OCI-LY1 (cell line): ENCODE results near the gene ABCB8.

Experiments used
- H2AFZ ChIP-seq: fragments of 200-600 bp; sonication (generic), shearing (Covaris generic); 2 replicates; pipeline ENCODE4 v1.6.0; 2014; ENCODE audit warnings: antibody characterized with exemption, mild to moderate bottlenecking, low read length
- H3F3A ChIP-seq: fragments of 200-600 bp; sonication (generic), shearing (Covaris generic); 2 replicates; pipeline ENCODE4 v1.6.0; 2014; ENCODE audit warnings: mild to moderate bottlenecking, antibody characterized with exemption, low read length, moderate library complexity; ENCODE audit not compliant: insufficient read depth
- H3K27ac ChIP-seq: fragments of 200-600 bp; sonication (generic); 2 replicates; pipeline ENCODE4 v1.5.1; 2014; ENCODE audit warnings: low read length, mixed run types, mild to moderate bottlenecking, low read depth; ENCODE audit not compliant: poor library complexity, severe bottlenecking
- H3K27me3 ChIP-seq: fragments of 200-600 bp; sonication (generic); 2 replicates; pipeline ENCODE4 v1.6.0; 2014; ENCODE audit warnings: antibody characterized with exemption, mild to moderate bottlenecking, low read length, moderate library complexity; ENCODE audit not compliant: insufficient read depth
- H3K36me3 ChIP-seq: fragments of 200-600 bp; sonication (generic); 2 replicates; pipeline ENCODE4 v1.6.1; 2014; ENCODE audit warnings: mild to moderate bottlenecking, antibody characterized with exemption, low read length, moderate library complexity, mixed read lengths; ENCODE audit not compliant: insufficient read depth
- H3K4me1 ChIP-seq: fragments of 200-600 bp; sonication (generic); 2 replicates; pipeline ENCODE4 v1.5.1; 2014; ENCODE audit warnings: mild to moderate bottlenecking, low read length, moderate library complexity; ENCODE audit not compliant: insufficient read depth, severe bottlenecking
- H3K4me2 ChIP-seq: fragments of 200-600 bp; sonication (generic), shearing (Covaris generic); 2 replicates; pipeline ENCODE4 v1.6.1; 2014; ENCODE audit warnings: low read length
- H3K4me3 ChIP-seq: fragments of 200-600 bp; sonication (generic); 2 replicates; pipeline ENCODE4 v1.5.1; 2014; ENCODE audit warnings: low read length, low read depth, mild to moderate bottlenecking, mixed read lengths; ENCODE audit not compliant: poor library complexity, severe bottlenecking
- H3K79me2 ChIP-seq: fragments of 200-600 bp; shearing (Covaris generic); 2 replicates; pipeline ENCODE4 v1.6.1; 2016; ENCODE audit warnings: mixed run types, low read length, mixed read lengths; ENCODE audit not compliant: insufficient read depth
- H3K9ac ChIP-seq: fragments of 200-600 bp; sonication (generic), shearing (Covaris generic); 2 replicates; pipeline ENCODE4 v1.6.1; 2014; ENCODE audit warnings: mild to moderate bottlenecking, low read length, mixed read lengths
- H3K9me2 ChIP-seq: fragments of 200-600 bp; sonication (generic), shearing (Covaris generic); 2 replicates; pipeline ENCODE4 v1.6.1; 2014; ENCODE audit warnings: low read depth, mild to moderate bottlenecking, low read length, mixed read lengths
- H3K9me3 ChIP-seq: fragments of 200-600 bp; shearing (Covaris generic); 2 replicates; pipeline ENCODE4 v1.6.1; 2014; ENCODE audit warnings: low read length, mixed read lengths
- H4K20me1 ChIP-seq: fragments of 200-600 bp; sonication (generic), shearing (Covaris generic); 2 replicates; pipeline ENCODE4 v1.6.0; 2016; ENCODE audit warnings: mild to moderate bottlenecking, low read length; ENCODE audit not compliant: insufficient read depth
- CTCF ChIP-seq: fragments of 200-600 bp; sonication (generic), shearing (Covaris generic); IDR thresholded peaks from 2 replicates; pipeline ENCODE4 v1.5.1; 2017; ENCODE audit warnings: mild to moderate bottlenecking, antibody characterized with exemption, low read length, moderate library complexity, mixed read lengths
- EZH2 ChIP-seq: fragments of 200-600 bp; sonication (generic), shearing (Covaris generic); IDR thresholded peaks from 2 replicates; pipeline ENCODE4 v1.8.0; 2017; ENCODE audit warnings: borderline replicate concordance, mixed run types, mild to moderate bottlenecking, antibody characterized with exemption, low read length, moderate library complexity, mixed read lengths

ABCB8 gene

GRCh38 chr7:150992833-150993302, 35.4 kb upstream of the ABCB8 start:
- no peak overlapping the region for H3K27ac ChIP-seq
- H3K79me2 ChIP-seq, result no peaks in the 10 kb centered on the region
- H3K4me2 ChIP-seq, result no peak overlapping the region
- no peak overlapping the region for H2AFZ ChIP-seq
- H3K27me3 ChIP-seq, result peaks cover 21% of the 10 kb centered on the region; the same call in 1 of the 2 replicates
- H3K9me3 ChIP-seq, result peaks cover 4% of the 10 kb centered on the region; the same call in 1 of the 2 replicates
- H4K20me1 ChIP-seq, result no peaks in the 10 kb centered on the region
- TF ChIP-seq EZH2 (no peak), CTCF (no peak)
- H3K4me1 ChIP-seq, result peaks cover 5% of the 10 kb centered on the region
- H3F3A ChIP-seq, result no peaks in the 10 kb centered on the region
- H3K9me2 ChIP-seq, result no peaks in the 10 kb centered on the region
- no peaks in the 10 kb centered on the region; the same call in 1 of the 2 replicates for H3K36me3 ChIP-seq
- no peak overlapping the region for H3K9ac ChIP-seq
- no peak overlapping the region for H3K4me3 ChIP-seq

- TF ChIP-seq EZH2 (no peak), CTCF (no peak)
- Histone ChIP-seq H3K27ac (no peak overlapping the region), H3F3A (no peaks in the 10 kb centered on the region), H3K36me3 (no peaks in the 10 kb centered on the region; the same call in 1 of the 2 replicates), H2AFZ (no peak overlapping the region), H3K79me2 (no peaks in the 10 kb centered on the region), H3K4me1 (peaks cover 5% of the 10 kb centered on the region), H3K9me2 (no peaks in the 10 kb centered on the region), H3K9me3 (peaks cover 4% of the 10 kb centered on the region; the same call in 1 of the 2 replicates), H4K20me1 (no peaks in the 10 kb centered on the region), H3K27me3 (peaks cover 21% of the 10 kb centered on the region; the same call in 1 of the 2 replicates), H3K9ac (no peak overlapping the region), H3K4me3 (no peak overlapping the region), H3K4me2 (no peak overlapping the region)
Observed at GRCh38 chr7:150993511-150993910, 34.7 kb upstream of the ABCB8 start.

- no peak overlapping the region for H3K27ac ChIP-seq
- H3K4me1 ChIP-seq, result peaks cover 5% of the 10 kb centered on the region
- H3K79me2 ChIP-seq, result no peaks in the 10 kb centered on the region
- TF ChIP-seq CTCF, result no peak
- TF ChIP-seq EZH2, result no peak
- peaks cover 21% of the 10 kb centered on the region; the same call in 1 of the 2 replicates for H3K27me3 ChIP-seq
- no peak overlapping the region for H3K9ac ChIP-seq
- H4K20me1 ChIP-seq, result no peaks in the 10 kb centered on the region
- no peak overlapping the region for H3K4me2 ChIP-seq
- no peak overlapping the region for H3K4me3 ChIP-seq
- no peaks in the 10 kb centered on the region for H3F3A ChIP-seq
- H3K9me3 ChIP-seq, result peaks cover 4% of the 10 kb centered on the region; the same call in 1 of the 2 replicates
- no peaks in the 10 kb centered on the region; the same call in 1 of the 2 replicates for H3K36me3 ChIP-seq
- no peak overlapping the region for H2AFZ ChIP-seq
- no peaks in the 10 kb centered on the region for H3K9me2 ChIP-seq
Observed at GRCh38 chr7:150994141-150994837, 34.0 kb upstream of the ABCB8 start.
